Upper lobe of right lung (tissue), 1 donor: ENCODE data around the gene CTDSP2. TPM values are rescaled to one million over a fixed set of nuclear protein-coding genes. Genes with fewer than 3 reads are reported as not detected.

ENCODE experiments used
- ATAC-seq: fragments of 200-7000 bp; cut with Tn5 transposase; one replicate; pipeline ENCODE4 v1.9.1; 2020; ENCODE audit warnings: mild to moderate bottlenecking, moderate library complexity
- DNase-seq: peaks from one replicate; pipeline ENCODE4 v3.0.0-alpha.2; 2020
- H3K27ac ChIP-seq: fragments of 200-600 bp; one replicate; pipeline ENCODE4 v1.8.0; 2022
- H3K27me3 ChIP-seq: fragments of 200-600 bp; one replicate; pipeline ENCODE4 v1.8.0; 2022; ENCODE audit warnings: mild to moderate bottlenecking
- H3K36me3 ChIP-seq: fragments of 200-600 bp; one replicate; pipeline ENCODE4 v1.8.0; 2022
- H3K4me1 ChIP-seq: fragments of 200-600 bp; one replicate; pipeline ENCODE4 v1.8.0; 2022
- H3K4me3 ChIP-seq: fragments of 200-600 bp; one replicate; pipeline ENCODE4 v1.8.0; 2022; ENCODE audit warnings: mild to moderate bottlenecking
- H3K9me3 ChIP-seq: fragments of 200-600 bp; one replicate; pipeline ENCODE4 v1.8.0; 2022
- CTCF ChIP-seq: fragments of 200-600 bp; IDR thresholded peaks from one replicate; pipeline ENCODE4 v1.8.0; 2022; ENCODE audit warnings: antibody characterized with exemption
- intact Hi-C: fragments of 100-400 bp; cut with DNase I; formaldehyde crosslinking; loops from one replicate; pipeline ENCODE4 v1.11.0; 2022
- total RNA-seq: library from RNA; stranded (reverse); fragmentation: NEBNext Ultra II Directional; extraction: Animal tissue kit (Norgen Biotek cat#: 25700); gene quantifications from one replicate; pipeline ENCODE4 v1.2.1, GENCODE V29; 2021
- donor health status: DM: no; HTN: yes; CAD: no; lungs with severe emphysema.

Gene CTDSP2
- total RNA-seq, 1 donor from 2014 or later = 217 TPM

GRCh38 chr12:57837864-57838562 is 8.5 kb downstream of the CTDSP2 start:
- no peak for TF ChIP-seq CTCF
- Histone ChIP-seq H3K4me1 (peaks cover 100% of the 10 kb centered on the region), H3K27me3 (no peaks in the 10 kb centered on the region), H3K4me3 (peak overlapping the region; percentile 31), H3K9me3 (no peaks in the 10 kb centered on the region), H3K27ac (peak overlapping the region; percentile 68), H3K36me3 (no peaks in the 10 kb centered on the region)
- intact Hi-C loops = loop anchor here (5.0 kb wide), 1 partner anchor 59 kb away; no protein-coding TSS in a partner anchor
- peak; percentile 84 for ATAC-seq
- peak; percentile 76 for DNase-seq

GRCh38 chr12:57836442-57837375 is 9.8 kb downstream of the CTDSP2 start:
- Histone ChIP-seq H3K9me3 (no peaks in the 10 kb centered on the region), H3K27me3 (no peaks in the 10 kb centered on the region), H3K4me3 (peak overlapping the region; percentile 31), H3K4me1 (peaks cover 100% of the 10 kb centered on the region), H3K27ac (peak overlapping the region; percentile 68), H3K36me3 (peaks cover 5% of the 10 kb centered on the region)
- DNase-seq (peak; percentile 76), ATAC-seq (peak; percentile 40)
- TF ChIP-seq CTCF = no peak
- intact Hi-C loops = loop anchor here (5.0 kb wide), 1 partner anchor 61 kb away; no protein-coding TSS in a partner anchor

GRCh38 chr12:57835366-57836288 is 10.9 kb downstream of the CTDSP2 start:
- Histone ChIP-seq H3K4me1 (peaks cover 100% of the 10 kb centered on the region), H3K27me3 (no peaks in the 10 kb centered on the region), H3K36me3 (peaks cover 8% of the 10 kb centered on the region), H3K9me3 (no peaks in the 10 kb centered on the region), H3K27ac (peak overlapping the region; percentile 68), H3K4me3 (peak overlapping the region; percentile 31)
- TF ChIP-seq CTCF = no peak
- intact Hi-C loops = loop anchor here (5.0 kb wide), 1 partner anchor 62 kb away; no protein-coding TSS in a partner anchor
- no peak for ATAC-seq
- DNase-seq = no peak

GRCh38 chr12:57834086-57834876 is 12.2 kb downstream of the CTDSP2 start:
- Histone ChIP-seq H3K36me3 (peaks cover 13% of the 10 kb centered on the region), H3K9me3 (no peaks in the 10 kb centered on the region), H3K27ac (peak overlapping the region; percentile 7), H3K27me3 (no peaks in the 10 kb centered on the region), H3K4me1 (peaks cover 100% of the 10 kb centered on the region), H3K4me3 (no peak overlapping the region)
- intact Hi-C loops = no loop called here
- ATAC-seq (no peak), DNase-seq (no peak)
- TF ChIP-seq CTCF = no peak
